Colon (tissue), 2 donors: ENCODE data around the gene IL11.
"Not testable (repeated sequence)": the region's sequence is repeated elsewhere in the genome, so short reads cannot be mapped to it uniquely, and the experiment has no call there.

ENCODE experiments used
- FAIRE-seq: peaks from 2 replicates; lab custom pipeline; 2012; peaks lifted over from hg19 to GRCh38; lab: Jason Lieb, UNC
- donor health status: control.
- donor health status: control.

Gene IL11

DNA sequence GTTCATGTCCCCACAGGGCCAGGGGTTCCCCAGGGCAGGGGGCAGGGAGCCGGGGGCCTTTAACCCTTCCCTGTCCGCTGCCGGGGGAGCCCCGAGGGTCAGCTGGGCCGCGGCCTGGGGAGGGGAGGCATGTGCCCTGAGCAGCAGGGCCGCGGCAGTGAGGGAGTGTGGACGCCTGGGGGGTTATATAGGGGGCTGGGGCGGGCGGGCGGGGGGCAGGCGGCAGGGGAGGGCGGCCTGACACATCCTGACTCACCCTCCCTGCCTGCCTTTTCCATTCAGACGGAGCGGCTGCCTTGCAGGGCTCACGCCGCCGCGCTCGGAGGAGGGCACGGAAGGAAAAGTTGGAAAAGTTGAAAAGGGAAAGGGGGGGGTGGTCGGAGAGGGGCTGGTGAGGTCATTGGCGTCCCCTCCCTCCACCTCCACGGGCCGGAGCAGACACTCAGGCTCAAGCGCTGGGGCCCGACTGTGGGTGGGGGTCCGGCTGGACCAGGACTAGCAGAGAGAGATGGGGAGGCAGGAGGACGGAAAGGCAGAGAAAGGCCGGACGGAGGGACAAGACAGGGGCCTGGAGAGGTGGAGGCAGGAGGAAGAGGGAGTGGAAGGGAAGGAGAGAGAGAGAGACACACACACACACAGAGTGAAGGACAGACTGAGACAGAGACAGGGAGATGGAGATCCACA lies at the start of gene IL11:
Gene IL11, minus strand, starts transcription at position 159 of the 684 bp plus-strand sequence. Its CDS starts 153 bp downstream, at position 6.
- FAIRE-seq, result no peak

GRCh38 chr19:55419624-55420236 lies 49.5 kb upstream of the IL11 start:
- FAIRE-seq, result no peak

GRCh38 chr19:55419103-55419502 lies 48.8 kb upstream of the IL11 start:
- no peak for FAIRE-seq

GRCh38 chr19:55418185-55418584 lies 47.9 kb upstream of the IL11 start:
- FAIRE-seq, result no peak

DNA sequence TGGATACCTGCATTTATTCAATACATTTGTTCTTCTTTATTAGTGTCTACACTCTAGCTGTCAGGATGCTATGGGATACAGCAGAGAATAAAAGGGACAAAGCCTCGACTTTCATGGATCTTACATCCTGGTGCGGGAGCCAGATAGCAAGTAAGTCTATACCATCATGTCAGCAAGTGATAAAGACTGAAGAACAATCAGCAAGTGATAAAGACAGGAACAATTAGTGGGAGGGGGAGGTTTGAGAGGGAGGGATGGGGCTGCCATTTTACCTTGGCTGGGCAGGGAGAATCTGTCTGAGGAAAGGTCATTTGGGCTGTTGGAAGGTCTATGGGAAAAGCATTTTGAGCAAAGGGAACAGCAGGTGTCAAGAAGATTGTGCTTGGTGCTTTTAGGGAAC lies 39.9 kb upstream of the IL11 start:
- FAIRE-seq, result no peak

GRCh38 chr19:55409179-55409578 lies 38.9 kb upstream of the IL11 start:
- FAIRE-seq, result not testable (repeated sequence)

DNA sequence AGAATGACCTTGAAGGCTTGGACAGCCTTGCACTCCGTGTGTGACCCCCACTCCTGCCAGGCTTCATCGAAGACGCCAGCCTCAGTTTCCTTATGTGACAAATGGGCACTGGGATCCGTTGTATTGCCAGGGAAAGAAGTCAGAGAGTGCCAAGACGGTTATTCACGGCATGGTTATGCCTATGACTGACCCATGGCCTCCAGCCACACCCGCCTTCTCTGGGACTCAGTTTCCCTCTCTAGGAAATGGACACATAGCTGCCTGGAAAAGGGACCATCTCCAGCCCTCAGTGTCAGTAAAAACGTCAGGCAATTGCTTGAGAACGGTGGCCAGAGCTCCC lies 38.2 kb upstream of the IL11 start:
- FAIRE-seq, result no peak

DNA sequence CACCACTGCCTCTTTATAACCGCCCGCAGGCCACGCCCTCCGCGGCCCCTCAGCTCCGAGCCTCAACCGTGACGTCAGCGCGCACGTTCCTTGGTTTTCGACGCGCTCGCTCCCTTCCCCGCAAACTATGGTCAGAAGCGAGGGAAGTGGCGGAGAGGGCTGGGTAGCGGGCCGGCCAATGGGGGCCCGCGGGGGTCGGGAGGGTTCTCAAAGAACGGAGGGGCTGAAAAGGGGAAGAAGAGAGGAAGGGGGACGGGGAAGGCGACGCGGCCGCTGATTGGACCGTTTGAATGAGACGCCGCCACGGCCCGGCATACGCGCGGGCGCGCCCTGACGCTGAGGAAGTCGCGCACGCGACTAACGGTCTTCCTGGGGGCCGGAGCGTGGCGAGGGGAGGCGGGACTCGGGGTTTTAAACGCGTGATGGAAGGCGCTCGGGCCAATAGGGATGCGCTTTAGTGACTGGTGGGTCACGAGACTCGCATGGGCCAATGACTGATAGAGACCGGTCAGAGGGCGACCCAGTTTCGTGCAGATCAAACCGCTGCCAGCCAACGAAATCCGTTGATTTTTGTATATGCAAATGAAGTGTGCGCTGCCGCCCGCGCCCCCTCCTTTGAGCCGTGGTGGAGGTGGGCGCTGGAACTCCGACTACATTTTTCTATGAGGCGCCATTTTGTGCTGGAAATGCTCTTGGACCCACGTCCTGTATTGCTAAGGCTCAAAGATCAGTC lies 37.7 kb upstream of the IL11 start:
- peak; percentile 5 for FAIRE-seq

GRCh38 chr19:55407550-55407799 lies 37.2 kb upstream of the IL11 start, which contains the start of gene UBE2S:
TSS of gene UBE2S (minus strand) at chr19:55407788. CDS start at chr19:55407589, 199 bp downstream.
- not testable (repeated sequence) for FAIRE-seq

- no peak for FAIRE-seq
These were observed 36.7 kb upstream of the IL11 start for GRCh38 chr19:55406826-55407549.

DNA sequence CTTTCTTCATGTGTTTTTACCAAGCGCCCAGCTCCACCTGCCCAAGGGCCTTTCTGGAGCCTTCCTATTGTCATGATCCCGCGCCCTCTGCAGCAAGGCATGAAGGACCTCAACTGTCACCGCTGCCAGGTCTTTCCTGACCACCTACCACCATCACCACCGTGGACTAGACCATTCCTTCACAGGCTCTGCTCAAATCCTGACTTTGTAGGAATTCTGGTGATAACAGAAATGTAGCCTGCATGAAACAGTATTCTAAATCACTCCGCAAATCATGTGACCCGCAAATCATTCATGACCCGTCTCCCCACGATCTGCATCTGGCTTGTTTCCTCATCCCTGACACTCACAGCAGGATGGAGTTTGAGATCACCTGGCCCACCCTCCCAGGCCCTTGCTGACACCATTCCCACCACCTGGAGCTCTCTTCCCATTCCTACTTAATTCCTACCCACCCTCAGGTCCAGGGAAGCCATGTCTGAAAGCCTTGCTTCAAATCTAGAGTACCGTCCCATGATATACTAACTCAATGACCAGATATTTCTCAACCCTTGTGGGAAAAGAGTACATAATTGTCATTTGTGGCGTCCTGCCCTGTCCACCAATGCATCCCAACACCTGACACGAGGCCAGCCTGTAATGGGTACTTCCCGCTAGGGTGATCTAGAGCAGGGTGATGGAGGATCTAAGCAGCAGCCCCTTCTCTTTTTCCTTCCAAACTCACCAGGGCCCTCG lies 36.0 kb upstream of the IL11 start:
- no peak for FAIRE-seq

DNA sequence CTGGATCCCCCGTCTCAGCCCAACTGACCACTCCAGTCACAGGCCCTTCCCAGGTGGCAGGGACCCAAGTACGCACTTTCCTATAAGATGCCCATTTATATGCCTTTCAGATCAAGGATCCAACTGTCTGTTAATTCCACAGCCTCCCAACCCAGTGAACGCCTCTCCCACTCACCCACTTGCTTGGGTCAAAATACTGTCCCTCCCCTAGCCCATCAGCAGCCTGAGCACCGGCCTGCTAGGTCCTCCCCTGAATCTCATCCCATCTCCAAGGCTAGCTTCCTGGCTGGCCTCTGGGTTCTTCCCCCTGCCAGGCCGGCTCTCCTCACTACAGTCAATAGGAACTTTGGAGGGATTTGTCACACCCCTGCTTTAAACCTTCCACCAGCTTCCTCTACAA lies 35.4 kb upstream of the IL11 start:
- FAIRE-seq, result no peak

DNA sequence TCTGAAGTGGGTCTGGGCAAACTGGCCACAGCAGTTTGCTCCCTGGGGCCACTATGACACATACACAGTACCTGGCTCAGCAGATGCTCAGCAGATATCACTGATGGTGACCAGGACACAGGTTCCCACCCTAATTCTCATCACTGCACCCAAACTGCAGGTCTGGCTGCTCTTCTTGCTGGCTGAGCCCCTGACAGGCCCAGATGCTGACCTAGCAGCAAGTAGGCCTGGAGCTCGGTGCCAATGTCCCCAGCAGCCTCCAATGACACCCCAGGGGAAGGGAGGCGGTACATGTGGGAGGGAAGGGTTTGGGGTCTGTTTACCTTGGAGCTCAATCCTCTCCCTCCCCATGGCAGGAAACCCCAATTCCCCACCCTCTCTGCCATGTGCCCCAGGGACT lies 32.2 kb upstream of the IL11 start:
- no peak for FAIRE-seq

DNA sequence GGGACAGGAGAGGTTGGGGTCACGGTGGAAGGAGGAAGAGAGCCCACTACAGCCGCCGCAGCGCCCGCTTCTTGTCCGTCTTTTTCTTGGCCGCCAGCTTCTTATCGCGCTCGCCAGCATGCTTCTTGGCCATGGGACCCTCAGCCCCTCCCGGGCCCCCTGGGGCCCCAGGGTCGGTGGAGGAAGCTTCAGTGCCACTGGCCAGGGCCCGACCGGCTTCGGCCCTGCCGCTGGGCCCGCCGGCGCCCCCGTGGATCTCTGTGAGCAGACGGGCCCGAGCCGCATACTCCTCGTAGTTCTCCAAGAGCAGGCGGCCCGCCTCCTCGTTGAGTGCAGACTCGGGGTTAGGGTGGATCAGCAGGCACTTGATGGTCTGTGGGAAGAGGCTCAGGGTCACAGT lies 31.1 kb upstream of the IL11 start:
- FAIRE-seq, result not testable (repeated sequence)

GRCh38 chr19:55400281-55401087 lies 30.2 kb upstream of the IL11 start:
- no peak for FAIRE-seq

GRCh38 chr19:55398200-55398925 lies 28.1 kb upstream of the IL11 start:
- FAIRE-seq, result no peak

- FAIRE-seq, result no peak
These were observed 22.8 kb upstream of the IL11 start for GRCh38 chr19:55392820-55393761.

GRCh38 chr19:55391702-55392615 lies 21.7 kb upstream of the IL11 start:
- no peak for FAIRE-seq
